Trophoblast cell (in vitro differentiated cells and primary cell): ENCODE measurements around the gene CYB561D1.

Experiments
- DNase-seq, 2 donors: peaks; one replicate each; pipeline ENCODE4 v3.0.0-alpha.2; 2016
- H2AFZ ChIP-seq: 2 replicates; pipeline ENCODE4 v1.6.1; 2013; ENCODE audit warnings: low read length, moderate library complexity, mild to moderate bottlenecking; ENCODE audit not compliant: insufficient read depth, poor library complexity
- H2AK5ac ChIP-seq: 2 replicates; pipeline ENCODE4 v1.6.1; 2013; ENCODE audit warnings: mild to moderate bottlenecking, low read length
- H2BK120ac ChIP-seq: 2 replicates; pipeline ENCODE4 v1.6.1; 2013; ENCODE audit warnings: low read length, mild to moderate bottlenecking, moderate library complexity; ENCODE audit not compliant: insufficient read depth, poor library complexity
- H2BK12ac ChIP-seq: 2 replicates; pipeline ENCODE4 v1.6.1; 2013; ENCODE audit warnings: mild to moderate bottlenecking, low read length, moderate library complexity
- H2BK5ac ChIP-seq: 2 replicates; pipeline ENCODE4 v1.6.1; 2013; ENCODE audit warnings: low read length, low read depth, moderate library complexity, mild to moderate bottlenecking; ENCODE audit not compliant: poor library complexity
- H3K14ac ChIP-seq: 2 replicates; pipeline ENCODE4 v1.6.1; 2013; ENCODE audit warnings: mild to moderate bottlenecking, low read length
- H3K18ac ChIP-seq: 2 replicates; pipeline ENCODE4 v1.6.1; 2013; ENCODE audit warnings: mild to moderate bottlenecking, low read length
- H3K23ac ChIP-seq: 2 replicates; pipeline ENCODE4 v1.6.1; 2013; ENCODE audit warnings: low read length
- H3K27ac ChIP-seq: 2 replicates; pipeline ENCODE4 v1.5.1; 2013; ENCODE audit warnings: low read depth, mild to moderate bottlenecking, inconsistent platforms, low read length, moderate library complexity
- H3K27me3 ChIP-seq: 2 replicates; pipeline ENCODE4 v1.6.1; 2013; ENCODE audit warnings: inconsistent platforms, mild to moderate bottlenecking, low read length, moderate library complexity; ENCODE audit not compliant: insufficient read depth
- H3K36me3 ChIP-seq, 2 experiments: 1 replicate in 1 of 2; 2 replicates in 1 of 2; pipeline ENCODE4 v1.6.1; 2013; ENCODE audit warnings: low read length in 2 of 2, mild to moderate bottlenecking in 2 of 2, moderate library complexity in 1 of 2; ENCODE audit not compliant: insufficient read depth in 2 of 2, control insufficient read depth in 1 of 2
- H3K4ac ChIP-seq: 2 replicates; pipeline ENCODE4 v1.6.1; 2013; ENCODE audit warnings: low read depth, mild to moderate bottlenecking, low read length, moderate library complexity
- H3K4me1 ChIP-seq, 2 experiments: 1 replicate in 1 of 2; 2 replicates in 1 of 2; pipeline ENCODE4 v1.6.1; 2013; ENCODE audit warnings: low read length in 2 of 2, mild to moderate bottlenecking in 2 of 2, moderate library complexity in 1 of 2; ENCODE audit not compliant: insufficient read depth in 2 of 2, control insufficient read depth in 1 of 2
- H3K4me2 ChIP-seq: 2 replicates; pipeline ENCODE4 v1.6.1; 2013; ENCODE audit warnings: inconsistent platforms, mild to moderate bottlenecking, low read length, moderate library complexity
- H3K4me3 ChIP-seq: 2 replicates; pipeline ENCODE4 v1.5.1; 2013; ENCODE audit warnings: mild to moderate bottlenecking, low read depth, low read length, inconsistent platforms
- H3K79me1 ChIP-seq: one replicate; pipeline ENCODE4 v1.6.1; 2013; ENCODE audit warnings: low read length
- H3K79me2 ChIP-seq: 2 replicates; pipeline ENCODE4 v1.6.1; 2013; ENCODE audit warnings: low read length, mild to moderate bottlenecking; ENCODE audit not compliant: control insufficient read depth, insufficient read depth, poor library complexity
- H3K9ac ChIP-seq: 2 replicates; pipeline ENCODE4 v1.6.1; 2013; ENCODE audit warnings: mild to moderate bottlenecking, low read length
- H3K9me3 ChIP-seq: 2 replicates; pipeline ENCODE4 v1.6.1; 2013; ENCODE audit warnings: low read depth, mild to moderate bottlenecking, control low read depth, inconsistent platforms, low read length; ENCODE audit not compliant: insufficient read depth
- H4K12ac ChIP-seq: 2 replicates; pipeline ENCODE4 v1.6.1; 2013; ENCODE audit warnings: low read depth, mild to moderate bottlenecking, low read length, moderate library complexity
- H4K8ac ChIP-seq: 2 replicates; pipeline ENCODE4 v1.6.1; 2013; ENCODE audit warnings: low read depth, mild to moderate bottlenecking, low read length, moderate library complexity
- H4K91ac ChIP-seq: one replicate; pipeline ENCODE4 v1.6.1; 2013; ENCODE audit warnings: low read depth, mild to moderate bottlenecking, low read length, moderate library complexity
- WGBS: extraction: QIAGEN DNeasy Blood & Tissue Kit; methylation state at CpG from one replicate; pipeline ENCODE4 v1.1.7; 2013; ENCODE audit warnings: missing lambda C conversion rate; ENCODE audit not compliant: insufficient read length, insufficient coverage; ENCODE audit errors: extremely low coverage; 5-methylcytosine and 5-hydroxymethylcytosine counted together

The CYB561D1 gene

GRCh38 chr1:109479901-109480300 is 14.0 kb upstream of the CYB561D1 start:
- Histone ChIP-seq H3K79me1 (peaks cover 6% of the 10 kb centered on the region), H3K9me3 (no peaks in the 10 kb centered on the region), H2BK120ac (no peak overlapping the region), H4K12ac (no peak overlapping the region), H3K14ac (no peak overlapping the region), H2BK12ac (no peak overlapping the region), H3K79me2 (peaks cover 4% of the 10 kb centered on the region), H3K18ac (no peak overlapping the region), H3K4me3 (no peak overlapping the region), H3K27me3 (no peaks in the 10 kb centered on the region), H2BK5ac (no peak overlapping the region), H3K27ac (no peak overlapping the region), H3K4me2 (no peak overlapping the region), H3K36me3 (no peaks in the 10 kb centered on the region), H4K8ac (no peak overlapping the region), H3K23ac (no peak overlapping the region), H4K91ac (no peak overlapping the region), H3K9ac (no peak overlapping the region), H3K4ac (no peak overlapping the region), H2AFZ (no peak overlapping the region), H2AK5ac (no peak overlapping the region), H3K4me1 (peaks cover 10 to 13% of the 10 kb centered on the region in 2 experiments)
- no peak for DNase-seq
- no CpG with 5 or more reads among the region's 3 CpGs for WGBS

- H4K8ac ChIP-seq, result no peak overlapping the region
- H2AK5ac ChIP-seq, result no peak overlapping the region
- no CpG with 5 or more reads among the region's 2 CpGs for WGBS
- H4K12ac ChIP-seq, result no peak overlapping the region
- H4K91ac ChIP-seq, result no peak overlapping the region
- no peak overlapping the region for H2BK120ac ChIP-seq
- H2BK5ac ChIP-seq, result no peak overlapping the region
- peaks cover 11 to 15% of the 10 kb centered on the region in 2 experiments for H3K4me1 ChIP-seq
- H3K79me1 ChIP-seq, result peaks cover 6% of the 10 kb centered on the region
- H3K4me3 ChIP-seq, result no peak overlapping the region
- no peak overlapping the region for H3K18ac ChIP-seq
- H2AFZ ChIP-seq, result no peak overlapping the region
- H3K9me3 ChIP-seq, result no peaks in the 10 kb centered on the region
- no peak overlapping the region for H3K4me2 ChIP-seq
- no peak for DNase-seq
- H2BK12ac ChIP-seq, result no peak overlapping the region
- H3K14ac ChIP-seq, result no peak overlapping the region
- H3K79me2 ChIP-seq, result peaks cover 4% of the 10 kb centered on the region
- H3K9ac ChIP-seq, result no peak overlapping the region
- H3K4ac ChIP-seq, result no peak overlapping the region
- no peaks in the 10 kb centered on the region for H3K27me3 ChIP-seq
- no peak overlapping the region for H3K27ac ChIP-seq
- peaks cover 0 to 2% of the 10 kb centered on the region in 2 experiments for H3K36me3 ChIP-seq
- no peak overlapping the region for H3K23ac ChIP-seq
These were observed 12.2 kb upstream of the CYB561D1 start for GRCh38 chr1:109481646-109482045.

- Histone ChIP-seq H2BK12ac (no peak overlapping the region), H3K4me2 (no peak overlapping the region), H3K27ac (no peak overlapping the region), H3K14ac (no peak overlapping the region), H3K9me3 (no peaks in the 10 kb centered on the region), H3K23ac (no peak overlapping the region), H4K91ac (no peak overlapping the region), H2BK120ac (no peak overlapping the region), H3K9ac (no peak overlapping the region), H4K8ac (no peak overlapping the region), H4K12ac (no peak overlapping the region), H3K18ac (no peak overlapping the region), H3K4ac (no peak overlapping the region), H3K36me3 (peaks cover 0 to 2% of the 10 kb centered on the region in 2 experiments), H3K79me1 (peaks cover 6% of the 10 kb centered on the region), H3K79me2 (peaks cover 4% of the 10 kb centered on the region), H3K4me3 (no peak overlapping the region), H2AK5ac (no peak overlapping the region), H3K4me1 (peaks cover 11 to 15% of the 10 kb centered on the region in 2 experiments), H2BK5ac (no peak overlapping the region), H3K27me3 (no peaks in the 10 kb centered on the region), H2AFZ (no peak overlapping the region)
- DNase-seq, result no peak
These were observed 11.7 kb upstream of the CYB561D1 start for GRCh38 chr1:109482242-109482641.

DNA sequence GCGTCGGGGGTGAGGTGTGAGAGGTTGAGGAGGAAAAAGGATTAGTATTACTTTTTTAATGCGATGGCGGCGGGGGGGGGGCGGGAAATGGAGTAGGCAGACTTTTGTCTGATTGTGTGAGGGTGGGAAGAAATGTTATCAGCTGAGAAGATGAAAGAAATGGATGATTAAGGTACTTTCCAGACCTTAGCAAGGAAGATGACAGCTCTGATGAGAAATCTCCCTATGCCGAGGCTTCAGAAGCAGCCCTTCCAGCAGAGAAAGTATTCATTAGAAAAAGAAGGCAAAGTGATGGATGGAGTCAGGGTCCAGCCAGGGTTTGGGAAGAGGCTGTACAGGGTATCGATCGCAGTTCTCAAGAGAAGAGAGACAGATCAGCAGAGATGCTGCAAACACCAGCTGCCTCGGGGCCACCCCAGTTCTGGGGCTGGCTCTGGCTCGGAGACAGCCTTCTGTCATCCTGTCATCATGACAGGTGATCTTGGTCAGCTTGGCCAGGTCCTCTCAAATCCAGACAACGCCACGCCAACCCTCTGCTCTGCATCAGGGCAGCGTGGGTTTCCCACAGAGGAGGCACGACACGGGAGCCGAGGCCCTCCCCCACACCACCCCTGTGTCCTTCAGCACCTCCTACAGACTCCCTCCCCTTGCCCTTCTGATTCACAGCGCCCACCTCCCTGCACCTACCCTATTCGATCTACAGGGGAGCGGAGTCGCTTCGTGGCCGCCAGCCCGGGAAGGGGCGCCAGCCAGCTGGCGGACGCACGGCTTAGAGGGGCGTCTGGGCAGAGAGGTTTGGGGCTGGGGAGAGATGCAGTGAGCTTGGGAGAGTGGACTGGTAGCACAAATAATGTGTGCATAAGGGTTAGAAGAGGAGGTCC is 10.9 kb upstream of the CYB561D1 start:
- Histone ChIP-seq H2BK12ac (no peak overlapping the region), H3K4me2 (peak overlapping the region; percentile 94), H3K4me3 (peak overlapping the region; percentile 64), H3K79me1 (peaks cover 6% of the 10 kb centered on the region), H3K18ac (no peak overlapping the region), H3K27me3 (no peaks in the 10 kb centered on the region), H2BK5ac (no peak overlapping the region), H2BK120ac (no peak overlapping the region), H3K36me3 (peaks cover 0 to 2% of the 10 kb centered on the region in 2 experiments), H3K4me1 (peaks cover 11 to 15% of the 10 kb centered on the region in 2 experiments), H2AFZ (peak overlapping the region; percentile 74), H3K4ac (no peak overlapping the region), H3K23ac (no peak overlapping the region), H4K91ac (no peak overlapping the region), H3K14ac (peak overlapping the region; percentile 17), H2AK5ac (no peak overlapping the region), H4K8ac (peak overlapping the region; percentile 59), H4K12ac (no peak overlapping the region), H3K79me2 (peaks cover 4% of the 10 kb centered on the region), H3K9me3 (no peaks in the 10 kb centered on the region), H3K9ac (no peak overlapping the region), H3K27ac (no peak overlapping the region)
- no CpG with 5 or more reads among the region's 29 CpGs for WGBS
- DNase-seq, result no peak
